Body of pancreas (tissue), 4 donors: ENCODE measurements around the gene RAD51B. TPM values are rescaled to one million over a fixed set of nuclear protein-coding genes. Genes with fewer than 3 reads are reported as not detected.

Source experiments
- ATAC-seq: fragments of 150-250 bp; one replicate; pipeline ENCODE4 v1.9.1; 2016
- DNase-seq, 4 donors: peaks; one replicate each; pipeline ENCODE4 v3.0.0-alpha.2; 2019
- H3K27ac ChIP-seq, 4 donors: fragments of 200-600 bp; sonication (generic); 1 replicate in 3 of 4; 2 replicates in 1 of 4; pipeline versions ENCODE4 v1.5.1 to v1.6.1; 2016 to 2019; ENCODE audit warnings: mild to moderate bottlenecking in 1 of 4, mixed read lengths in 1 of 4, moderate library complexity in 1 of 4
- H3K27me3 ChIP-seq, 2 donors: fragments of 200-600 bp; sonication (generic); one replicate each; pipeline ENCODE4 v1.6.0; 2016; ENCODE audit warnings: mild to moderate bottlenecking in 1 of 2
- H3K36me3 ChIP-seq, 2 donors: fragments of 200-600 bp; sonication (generic); replicated peaks in 1 of 2; 2 replicates each; pipeline ENCODE4 v1.5.1; 2016; ENCODE audit warnings: low read depth in 2 of 2; ENCODE audit not compliant: insufficient read depth in 1 of 2
- H3K4me1 ChIP-seq: fragments of 200-600 bp; sonication (generic); one replicate; pipeline ENCODE4 v1.6.0; 2016
- H3K4me3 ChIP-seq, 2 donors: fragments of 200-600 bp; sonication (generic); 1 replicate in 1 of 2; 2 replicates in 1 of 2; pipeline ENCODE4 v1.5.1; 2016 to 2019
- H3K9me3 ChIP-seq, 3 donors: fragments of 200-600 bp; sonication (generic); 1 replicate in 2 of 3; 2 replicates in 1 of 3; pipeline ENCODE4 v1.5.1; 2016
- CTCF ChIP-seq, 7 experiments: fragments of 450-650 bp in 4 of 7; fragments of 200-600 bp in 3 of 7; sonication (generic) in 3 of 7; IDR thresholded peaks; one replicate each; pipeline ENCODE4 v1.5.1; 2016 to 2019; ENCODE audit warnings: antibody characterized with exemption in 7 of 7
- POLR2A ChIP-seq, 3 donors: fragments of 450-650 bp; IDR thresholded peaks; one replicate each; pipeline ENCODE4 v1.6.1; 2016; ENCODE audit warnings: antibody characterized with exemption in 3 of 3, mild to moderate bottlenecking in 2 of 3
- WGBS, 2 donors: methylation state at CpG; one replicate each; pipeline ENCODE4 v1.1.5; 2017; 5-methylcytosine and 5-hydroxymethylcytosine counted together
- intact Hi-C: fragments of 100-400 bp; cut with DNase I; formaldehyde crosslinking; loops from one replicate; pipeline ENCODE4 v1.15.1; 2023
- total RNA-seq, 2 donors: library from RNA; depleted of rRNA; stranded (reverse); fragments of >200 nt; gene quantifications; one replicate each; pipeline ENCODE4 v1.1.0, GENCODE V29; 2016

RAD51B gene
- total RNA-seq, 2 donors from 2014 or later = 12.2 to 29.6 TPM

GRCh38 chr14:67875175-67876006, 55.8 kb downstream of the RAD51B start:
- intact Hi-C loops = no loop called here
- no peak for ATAC-seq
- 70 to 76% methylated on average over 3 of the region's 3 CpGs for WGBS, 2 donors

GRCh38 chr14:67879026-67879425, 59.4 kb downstream of the RAD51B start:
- no peak for DNase-seq
- H3K4me1 ChIP-seq = no peaks in the 10 kb centered on the region
- H3K36me3 ChIP-seq = no peaks in the 10 kb centered on the region
- no peaks in the 10 kb centered on the region for H3K27me3 ChIP-seq
- H3K27ac ChIP-seq = no peak overlapping the region
- no peak overlapping the region for H3K4me3 ChIP-seq
- intact Hi-C loops = no loop called here
- ATAC-seq = no peak
- no peak for TF ChIP-seq POLR2A (IDR thresholded peaks at IDR 0.05)
- TF ChIP-seq CTCF (IDR thresholded peaks at IDR 0.05) = no peak
- no peaks in the 10 kb centered on the region for H3K9me3 ChIP-seq

More at GRCh38 chr14:67875175-67876006, 55.8 kb downstream of the RAD51B start:
- no peak for TF ChIP-seq CTCF (IDR thresholded peaks at IDR 0.05)
- no peak for TF ChIP-seq POLR2A (IDR thresholded peaks at IDR 0.05)
- no peak for DNase-seq
- Histone ChIP-seq H3K4me3 (no peak overlapping the region), H3K9me3 (no peaks in the 10 kb centered on the region), H3K27me3 (no peaks in the 10 kb centered on the region), H3K4me1 (no peaks in the 10 kb centered on the region), H3K36me3 (no peaks in the 10 kb centered on the region), H3K27ac (no peak overlapping the region)

DNA sequence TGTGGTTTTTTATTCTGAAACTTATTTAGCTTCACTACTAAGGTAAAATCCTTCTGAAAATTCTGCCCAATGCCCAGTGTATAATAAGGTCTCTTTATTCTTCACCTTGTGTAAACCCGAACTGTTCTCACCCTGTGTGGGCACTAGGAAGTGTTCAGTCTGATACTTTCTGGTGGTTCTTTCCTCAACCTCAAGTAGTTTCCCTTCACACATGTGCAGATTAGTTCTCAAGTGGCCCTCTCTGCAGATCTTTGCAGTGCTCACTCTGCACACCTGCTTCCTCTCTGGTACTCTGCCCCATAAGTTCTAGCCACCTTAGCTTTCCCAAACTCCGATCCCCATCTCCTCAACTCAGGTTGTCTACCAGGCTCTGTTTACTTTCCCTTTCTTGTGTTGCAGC, 61.6 kb downstream of the RAD51B start:
- no peak for TF ChIP-seq POLR2A (IDR thresholded peaks at IDR 0.05)
- no peak for TF ChIP-seq CTCF (IDR thresholded peaks at IDR 0.05)
- intact Hi-C loops = no loop called here
- DNase-seq (no peak), ATAC-seq (no peak)
- 37 to 75% methylated on average over 2 of the region's 2 CpGs for WGBS, 2 donors
- Histone ChIP-seq H3K4me1 (no peaks in the 10 kb centered on the region), H3K36me3 (no peaks in the 10 kb centered on the region), H3K4me3 (no peak overlapping the region), H3K27me3 (no peaks in the 10 kb centered on the region), H3K9me3 (no peaks in the 10 kb centered on the region), H3K27ac (no peak overlapping the region)

DNA sequence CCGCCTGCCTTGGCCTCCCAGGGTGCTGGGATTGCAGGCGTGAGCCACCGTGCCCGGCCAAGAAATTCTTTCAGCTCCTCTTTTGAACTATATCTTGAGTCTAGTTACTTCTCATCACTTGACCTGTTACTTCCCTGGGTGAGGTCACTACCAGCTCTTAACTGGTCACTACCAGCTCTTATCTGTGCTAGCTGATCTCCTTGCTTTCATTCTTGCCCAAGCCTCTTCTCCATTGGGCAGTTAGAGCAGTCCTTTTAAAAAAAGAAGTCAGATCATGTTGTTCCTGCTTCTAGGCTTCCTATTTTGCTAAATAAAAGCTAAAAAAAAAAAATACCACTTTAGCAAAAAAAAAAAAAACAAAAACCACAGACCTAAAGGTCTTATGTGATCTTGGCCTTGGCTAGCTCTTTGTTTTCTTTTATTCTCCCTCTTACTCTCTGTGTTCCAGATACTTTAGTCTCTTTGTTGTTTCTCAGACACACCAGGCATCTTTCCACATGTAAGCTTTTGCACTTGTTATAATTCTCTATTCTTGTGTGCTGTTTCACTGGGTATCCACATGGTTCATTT, 63.5 kb downstream of the RAD51B start:
- H3K4me1 ChIP-seq = no peaks in the 10 kb centered on the region
- no peaks in the 10 kb centered on the region for H3K9me3 ChIP-seq
- H3K27ac ChIP-seq = no peak overlapping the region
- no peak for ATAC-seq
- intact Hi-C loops = no loop called here
- H3K4me3 ChIP-seq = no peak overlapping the region
- peak in 1 of 4 donors; percentile 6 for DNase-seq
- H3K36me3 ChIP-seq = no peaks in the 10 kb centered on the region
- WGBS, 2 donors = 92 to 94% methylated on average over 4 of the region's 4 CpGs
- H3K27me3 ChIP-seq = no peaks in the 10 kb centered on the region
- no peak for TF ChIP-seq CTCF (IDR thresholded peaks at IDR 0.05)
- no peak for TF ChIP-seq POLR2A (IDR thresholded peaks at IDR 0.05)
